PC-9 (cell line): Measurements from ENCODE around the gene EYA2.

Experiments used
- CTCF ChIP-seq: fragments of 200-600 bp; sonication (generic); conservative IDR thresholded peaks from 2 replicates; pipeline ENCODE4 v1.6.1; 2017; ENCODE audit warnings: mixed run types, antibody characterized with exemption, mild to moderate bottlenecking, moderate library complexity
- EZH2 ChIP-seq: fragments of 200-600 bp; sonication (generic); IDR thresholded peaks from 2 replicates; pipeline ENCODE4 v1.8.0; 2017; ENCODE audit warnings: antibody characterized with exemption, low read depth

DNA sequence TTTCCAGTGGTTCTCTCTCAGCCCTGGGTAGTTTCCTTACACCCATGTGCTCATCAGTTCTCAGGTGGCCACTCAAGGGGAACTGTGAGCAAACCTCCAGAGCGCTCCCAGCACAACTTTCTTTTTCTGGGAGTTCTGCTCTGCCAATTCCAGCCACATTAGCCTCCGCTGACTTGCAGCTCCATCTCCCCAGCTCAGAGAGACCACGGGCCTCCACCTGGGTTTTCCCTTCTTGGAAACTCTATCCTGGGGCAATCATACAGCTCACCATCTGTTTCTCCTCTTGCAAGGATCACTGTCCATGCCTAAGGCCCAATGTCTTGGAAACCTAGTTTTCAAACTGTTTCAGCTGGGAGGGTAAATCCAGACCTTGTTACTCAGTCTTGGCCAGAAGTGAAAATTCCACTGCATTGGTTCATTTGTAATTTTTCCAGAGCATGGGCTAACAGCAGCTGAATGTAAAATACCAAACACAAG, 129.9 kb downstream of the EYA2 start:
- TF ChIP-seq CTCF, result no peak
- no peak for TF ChIP-seq EZH2
